Esophagus squamous epithelium (tissue), 4 donors: Measurements from ENCODE around the gene ARVCF.

ENCODE experiments used
- CTCF ChIP-seq, 6 experiments: fragments of 450-650 bp in 4 of 6; fragments of 200-600 bp in 2 of 6; sonication (generic) in 2 of 6; IDR thresholded peaks; one replicate each; pipeline ENCODE4 v1.5.1; 2016 to 2019; ENCODE audit warnings: antibody characterized with exemption in 6 of 6, mild to moderate bottlenecking in 4 of 6, moderate library complexity in 4 of 6
- POLR2A ChIP-seq, 4 donors: fragments of 450-650 bp; IDR thresholded peaks; one replicate each; pipeline ENCODE4 v1.6.1; 2017; ENCODE audit warnings: antibody characterized with exemption in 4 of 4, mild to moderate bottlenecking in 4 of 4, moderate library complexity in 3 of 4

- no peak for TF ChIP-seq CTCF (IDR thresholded peaks at IDR 0.05)
- no peak for TF ChIP-seq POLR2A (IDR thresholded peaks at IDR 0.05)
Measured at GRCh38 chr22:20064140-20064480, 47.5 kb upstream of the ARVCF start.
